Left forelimb (tissue), 1 donor: ENCODE measurements around the gene MLLT10.

ENCODE experiments used
- DNase-seq: peaks from one replicate; pipeline ENCODE4 v3.0.0-alpha.2; 2018; ENCODE audit warnings: low spot score

MLLT10 gene

GRCh38 chr10:21740989-21741388, 207.0 kb downstream of the MLLT10 start:
- DNase-seq = no peak

DNA sequence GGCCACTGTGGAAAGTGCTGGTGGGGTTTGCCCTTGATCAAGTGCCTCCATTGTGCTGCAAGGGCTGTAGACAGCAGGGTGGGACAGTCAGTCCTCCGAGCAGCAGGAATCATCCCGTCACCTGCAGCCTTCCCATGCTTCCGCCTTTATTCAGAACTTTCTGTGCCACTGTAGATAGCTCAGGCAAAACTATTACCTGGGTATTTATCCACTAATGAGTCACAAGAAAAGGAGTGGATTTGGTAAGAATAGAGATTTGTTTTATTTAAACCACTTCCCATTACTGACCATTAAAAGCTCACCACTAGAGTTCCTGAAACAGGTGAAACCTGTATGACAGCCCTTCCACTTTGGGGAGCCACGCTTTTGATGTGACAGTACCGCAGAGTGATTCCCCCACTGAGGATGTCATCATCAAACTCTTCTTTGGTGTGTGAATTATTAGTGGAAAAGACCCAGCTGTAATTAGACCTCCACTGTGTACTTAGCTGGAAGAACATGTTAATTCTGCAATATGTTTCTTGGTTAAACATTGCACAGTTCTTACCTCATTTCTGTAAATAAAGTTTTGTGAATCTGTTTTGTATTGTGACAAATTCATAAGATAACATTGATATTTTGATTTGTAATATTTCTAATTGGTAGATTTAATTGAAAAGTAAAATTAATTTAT, 208.8 kb downstream of the MLLT10 start:
- no peak for DNase-seq

DNA sequence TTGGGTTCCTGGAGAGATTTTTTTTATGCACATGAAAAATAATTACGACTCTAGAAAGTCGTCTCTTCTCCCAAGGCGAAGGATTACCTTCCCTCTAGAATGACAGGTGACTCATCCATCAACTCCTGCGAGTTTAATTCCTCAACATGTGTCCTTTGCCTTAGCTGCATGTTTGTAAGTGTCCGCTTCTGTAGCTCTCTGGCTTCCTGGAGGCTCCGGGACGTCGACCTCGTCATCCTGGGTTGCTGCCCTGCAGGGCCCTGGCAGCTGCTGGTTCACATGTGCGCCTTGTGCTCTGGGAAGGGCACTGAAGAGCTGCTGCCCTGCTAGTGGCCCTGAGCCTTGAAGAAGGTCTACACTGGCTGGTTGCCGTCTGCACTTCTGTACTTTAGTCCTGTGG, 210.2 kb downstream of the MLLT10 start:
- DNase-seq = no peak

GRCh38 chr10:21746118-21746517, 212.1 kb downstream of the MLLT10 start:
- DNase-seq = no peak

DNA sequence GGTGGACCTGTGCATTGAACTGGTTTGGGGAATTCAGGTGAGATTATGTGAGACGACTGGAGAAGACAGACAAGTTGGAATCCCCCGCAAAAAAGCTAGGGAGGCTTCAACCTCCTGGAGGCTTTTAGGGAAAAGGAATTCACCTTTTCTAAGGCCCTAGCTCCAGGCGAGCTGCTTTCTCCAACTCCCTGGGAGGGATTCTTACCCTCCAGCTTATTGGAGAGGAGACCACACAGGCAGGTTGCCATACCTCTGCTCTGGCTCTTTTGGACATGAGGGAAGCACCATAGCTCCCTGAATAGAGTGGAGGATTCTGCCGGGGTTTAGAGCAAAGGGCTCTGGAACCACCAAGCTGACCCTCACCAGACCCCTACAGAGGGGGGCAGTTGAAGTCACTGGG, 213.8 kb downstream of the MLLT10 start:
- no peak for DNase-seq

DNA sequence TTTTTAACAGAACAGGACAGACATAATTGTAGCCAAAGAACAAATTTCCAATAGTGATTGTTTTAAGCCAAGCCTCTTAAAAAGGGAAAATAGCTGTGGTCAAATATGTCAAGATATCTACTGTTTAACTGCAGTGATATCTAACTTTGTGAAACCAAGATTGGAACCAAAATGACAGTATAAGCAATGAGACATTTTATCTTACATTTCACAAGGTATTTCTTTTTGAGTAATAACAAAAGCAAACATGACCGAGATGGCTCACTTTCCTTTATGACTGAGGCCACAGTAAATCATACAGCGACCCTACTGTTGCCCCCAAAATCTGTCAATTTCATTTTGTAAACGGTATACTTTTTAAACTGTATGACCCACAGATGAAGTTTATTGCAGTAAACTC, 215.8 kb downstream of the MLLT10 start:
- no peak for DNase-seq

DNA sequence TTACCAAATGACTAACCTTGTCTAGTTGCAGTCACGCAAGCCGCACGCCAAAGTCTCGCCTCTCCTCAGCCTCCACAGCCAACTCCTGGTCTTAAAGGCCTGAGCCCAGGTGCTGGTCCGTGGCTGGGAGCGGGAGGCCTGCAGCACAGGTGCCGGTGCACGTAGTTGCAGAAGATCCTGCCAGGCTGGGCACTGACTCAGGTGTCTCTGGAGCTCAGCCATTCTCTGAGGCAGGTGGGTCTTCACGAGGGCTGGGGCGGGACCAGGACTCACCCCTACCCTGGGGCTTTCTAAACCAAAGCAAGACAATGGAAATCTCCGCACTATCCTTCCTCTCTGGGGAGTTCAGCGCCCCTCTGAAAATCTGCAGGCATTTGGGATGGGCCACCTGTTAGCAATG, 216.4 kb downstream of the MLLT10 start:
- no peak for DNase-seq

DNA sequence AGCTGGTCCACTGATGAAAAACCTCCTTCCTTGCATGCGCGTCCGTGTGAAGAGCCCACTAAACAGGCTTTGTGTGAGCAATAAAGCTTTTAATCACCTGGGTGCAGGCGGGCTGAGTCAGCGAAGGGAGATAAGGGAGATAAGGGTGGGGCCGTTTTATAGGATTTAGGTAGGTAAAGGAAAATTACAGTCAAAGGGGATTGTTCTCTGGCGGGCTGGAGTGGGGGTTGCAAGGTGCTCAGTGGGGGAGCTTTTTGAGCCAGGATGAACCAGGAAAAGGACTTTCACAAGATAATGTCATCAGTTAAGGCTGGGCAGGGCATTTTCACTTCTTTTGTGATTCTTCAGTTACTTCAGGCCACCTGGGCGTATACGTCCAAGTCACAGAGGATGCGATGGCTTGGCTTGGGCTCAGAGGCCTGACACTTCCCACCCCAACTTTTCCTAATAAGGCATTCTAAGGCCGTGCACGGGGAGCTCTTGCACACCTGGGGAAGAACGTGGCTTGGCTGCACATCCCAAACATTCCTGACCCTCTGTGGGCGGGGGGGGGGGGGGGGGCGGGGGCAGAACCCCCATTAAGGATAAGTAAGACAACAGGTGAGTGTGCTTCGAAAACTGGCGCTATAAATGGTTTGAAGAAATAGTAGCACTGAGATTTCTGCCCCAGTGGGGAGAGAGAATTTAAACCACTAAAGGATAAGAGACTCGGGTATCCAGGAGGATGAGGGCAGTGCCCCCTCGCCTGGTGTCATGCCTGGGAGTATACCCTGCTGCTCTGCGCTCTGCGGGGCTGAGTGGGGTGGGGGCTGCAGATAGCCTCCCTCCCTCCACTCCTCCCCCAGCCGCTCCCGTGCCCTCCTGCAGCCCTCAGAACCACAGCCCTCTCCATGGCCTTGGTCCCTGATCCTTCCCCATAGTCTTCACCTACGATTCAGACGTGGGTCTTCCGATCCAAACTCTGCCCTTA, 217.6 kb downstream of the MLLT10 start:
- DNase-seq = no peak

- no peak for DNase-seq
Measured at GRCh38 chr10:21753497-21754270, 219.7 kb downstream of the MLLT10 start.

DNA sequence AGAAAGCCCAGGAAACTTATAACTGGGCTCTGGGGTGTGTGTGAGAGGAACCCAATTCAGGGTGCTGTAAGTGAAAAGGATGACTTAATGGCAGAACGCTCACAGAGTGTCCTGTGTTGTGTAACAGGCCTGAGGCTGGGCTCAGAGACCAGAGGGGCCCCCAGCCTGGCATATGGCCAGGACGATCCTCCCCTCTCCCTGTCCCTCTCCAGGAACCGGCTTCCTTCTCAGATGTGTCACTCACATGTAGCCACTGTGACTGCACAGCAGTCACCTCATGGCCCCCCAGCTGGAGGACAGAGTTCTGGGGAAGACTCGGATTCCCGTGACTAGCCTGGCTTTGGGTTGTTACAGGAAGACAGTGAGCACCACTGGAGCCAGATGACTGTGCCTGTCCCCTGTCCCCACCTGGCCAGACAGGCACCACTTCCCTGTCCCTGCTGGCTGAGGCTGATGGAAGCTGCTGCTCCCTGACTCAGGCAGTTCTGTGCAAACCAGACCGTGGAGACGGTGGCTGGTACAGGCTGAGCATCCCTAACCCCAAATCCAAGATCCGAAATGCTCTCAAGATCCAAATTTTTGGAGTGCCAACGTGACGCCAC, 220.5 kb downstream of the MLLT10 start:
- no peak for DNase-seq

GRCh38 chr10:21756707-21757106, 222.7 kb downstream of the MLLT10 start:
- no peak for DNase-seq

DNA sequence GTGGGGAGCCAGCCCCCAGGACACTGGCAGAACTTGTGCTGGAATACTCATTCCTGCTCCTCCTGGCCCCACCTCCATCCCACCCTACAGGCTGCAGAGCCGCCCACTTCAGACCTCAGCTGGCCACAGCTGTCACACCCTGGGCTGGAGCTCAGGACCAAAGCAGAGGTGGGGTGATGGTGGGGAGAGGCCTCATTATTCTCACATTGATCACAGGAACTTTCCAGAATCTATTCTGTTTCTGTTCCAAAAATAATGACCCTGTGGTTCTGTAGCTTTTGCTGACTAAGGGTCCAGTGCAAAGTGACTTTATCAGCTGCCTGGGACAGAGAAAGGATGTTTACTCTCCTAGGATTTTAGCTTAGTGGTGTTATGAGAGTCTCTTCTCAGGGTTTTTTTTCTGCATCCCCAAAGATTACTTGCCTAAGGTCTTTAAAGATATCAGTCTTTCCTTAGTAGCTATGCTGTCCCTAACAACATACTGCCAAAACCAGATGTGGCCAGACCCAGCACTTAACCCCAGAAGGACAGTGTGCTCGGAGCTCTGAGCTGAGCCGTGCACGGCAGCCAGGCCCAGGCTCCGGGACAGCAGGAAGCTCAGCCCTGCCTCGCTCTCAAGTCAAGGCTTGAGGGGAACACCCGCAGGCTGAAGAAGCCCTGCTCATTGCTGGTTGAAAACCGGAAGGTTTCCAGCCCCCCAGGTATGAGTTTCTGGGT, 223.3 kb downstream of the MLLT10 start:
- DNase-seq = no peak

DNA sequence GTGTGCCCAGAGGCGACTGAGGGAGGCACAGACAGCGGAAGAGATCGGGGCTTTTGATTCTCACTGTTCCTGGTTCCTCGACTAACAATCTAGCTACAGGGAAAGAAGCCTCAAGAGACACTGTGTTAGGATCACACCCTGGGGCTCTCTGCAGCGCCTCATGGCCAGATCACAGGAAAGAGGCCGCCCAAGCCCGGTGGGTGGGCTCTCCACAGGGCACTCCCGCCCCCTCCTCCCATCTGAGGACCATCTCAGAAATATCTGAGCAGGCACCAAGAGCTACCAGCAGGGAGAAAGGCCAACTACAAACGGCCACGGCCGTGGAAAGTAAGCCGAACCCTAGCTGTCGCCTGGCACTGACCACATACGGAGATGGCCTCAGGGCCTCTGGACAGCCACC, 224.2 kb downstream of the MLLT10 start:
- DNase-seq = no peak

DNA sequence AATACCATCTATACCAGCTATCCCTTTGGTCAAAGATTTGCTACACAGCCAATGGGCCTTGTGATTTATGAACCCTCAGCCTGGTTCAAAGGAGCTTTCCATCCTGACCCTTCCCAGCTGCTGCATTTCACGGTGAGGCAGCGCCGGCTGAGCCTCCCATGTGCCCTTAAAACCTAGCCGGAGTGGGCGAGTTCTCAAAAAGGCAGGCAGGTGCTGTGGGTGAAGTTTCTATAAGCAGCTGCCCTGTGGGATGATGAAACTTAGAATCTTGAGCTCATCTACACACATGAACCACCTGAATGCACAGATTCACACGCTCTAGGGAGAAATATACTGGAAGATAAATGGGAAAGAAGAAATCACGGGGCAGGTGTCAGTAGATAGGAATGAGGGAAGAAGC, 224.7 kb downstream of the MLLT10 start:
- no peak for DNase-seq

DNA sequence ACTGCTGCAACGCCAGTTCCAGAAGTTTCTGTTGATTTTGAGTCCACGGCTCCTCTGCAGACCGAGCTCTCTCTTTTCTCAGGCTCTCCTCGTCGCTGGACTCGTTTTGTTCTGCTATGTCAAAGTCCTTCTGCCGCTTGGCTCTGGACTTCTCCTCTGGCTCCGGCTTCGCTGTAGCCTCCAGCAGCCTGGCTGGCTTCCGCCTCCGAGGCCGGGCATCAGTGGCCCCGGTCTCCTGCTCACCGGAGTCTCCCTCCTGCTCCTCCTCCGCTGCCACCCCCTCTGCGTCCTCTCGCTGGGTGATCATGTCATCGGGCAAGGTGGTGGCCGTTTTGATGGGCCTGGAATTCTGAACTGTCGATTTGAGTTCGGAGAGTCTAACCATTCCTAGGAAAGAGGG, 225.2 kb downstream of the MLLT10 start:
- no peak for DNase-seq

DNA sequence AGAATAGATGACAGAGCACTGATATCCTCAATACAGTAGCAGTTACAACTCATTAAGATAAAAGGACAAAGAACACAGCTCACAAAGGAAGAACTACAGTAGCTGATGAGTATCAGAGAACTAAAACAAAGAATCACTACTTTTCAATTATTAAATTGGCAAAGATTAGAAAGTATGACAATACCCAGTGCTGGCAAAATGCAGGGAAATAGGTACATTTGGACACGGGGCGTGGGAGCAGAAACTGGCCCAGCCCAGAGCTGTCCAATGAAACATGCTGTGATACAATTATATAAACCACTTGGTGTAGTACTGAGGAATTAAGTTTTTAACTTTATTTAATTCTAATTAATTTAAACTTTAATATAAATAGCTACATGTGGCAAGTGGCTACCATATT, 226.3 kb downstream of the MLLT10 start:
- DNase-seq = no peak

- no peak for DNase-seq
Measured at GRCh38 chr10:21764466-21765189, 230.6 kb downstream of the MLLT10 start.

DNA sequence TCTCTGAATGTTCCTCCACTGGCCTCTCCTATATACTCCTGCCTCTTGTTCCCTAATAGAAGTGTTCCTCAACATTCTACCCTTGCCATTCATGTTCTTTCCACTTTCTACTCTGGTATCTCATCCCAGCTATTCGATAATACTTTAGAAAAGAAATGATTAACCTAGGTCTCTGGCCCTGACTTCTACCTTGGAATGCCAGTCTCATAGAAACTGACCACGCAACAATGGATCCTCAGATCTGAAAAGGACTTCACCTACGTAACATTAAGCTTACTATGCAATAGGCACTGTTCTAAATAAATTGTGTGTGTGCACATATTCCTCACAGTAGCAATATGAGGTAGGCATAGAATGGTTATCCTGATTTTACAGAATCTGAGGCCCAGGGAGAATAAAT, 235.0 kb downstream of the MLLT10 start:
- no peak for DNase-seq

DNA sequence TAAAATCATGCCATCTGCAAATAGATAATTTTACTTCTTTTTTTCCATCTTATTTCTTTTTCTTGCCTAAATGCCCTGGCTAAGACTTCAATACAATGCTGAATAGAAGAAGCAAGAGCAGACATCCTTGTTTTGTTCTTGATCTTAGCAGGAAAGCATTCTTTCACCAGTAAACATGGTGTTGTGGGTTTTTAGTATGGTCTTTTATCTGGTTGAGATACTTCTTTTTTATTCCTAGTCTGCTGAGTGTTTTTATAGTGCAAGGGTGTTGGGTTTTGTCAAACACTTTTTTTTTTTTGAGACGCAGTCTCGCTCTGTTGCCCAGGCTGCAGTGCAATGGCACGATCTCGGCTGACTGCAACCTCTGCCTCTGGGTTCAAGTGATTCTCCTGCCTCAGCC, 237.2 kb downstream of the MLLT10 start:
- no peak for DNase-seq

DNA sequence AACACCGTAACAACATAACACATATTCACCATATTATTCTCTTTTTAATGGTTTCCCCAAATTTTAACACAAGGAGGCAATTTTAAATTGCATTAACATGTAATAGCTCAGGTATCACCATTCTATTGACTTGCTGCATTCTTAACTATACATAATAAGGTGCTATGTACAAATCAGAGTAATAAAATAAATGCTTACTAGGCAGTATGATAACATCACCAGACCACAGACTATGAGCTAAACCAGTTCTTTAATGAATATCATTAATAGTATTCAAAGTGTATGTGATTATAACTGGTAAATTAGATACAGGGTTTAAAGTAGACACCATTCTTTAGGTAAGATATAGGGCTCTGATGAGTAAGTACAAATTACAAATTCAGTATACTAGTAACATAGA, 242.9 kb downstream of the MLLT10 start:
- no peak for DNase-seq

DNA sequence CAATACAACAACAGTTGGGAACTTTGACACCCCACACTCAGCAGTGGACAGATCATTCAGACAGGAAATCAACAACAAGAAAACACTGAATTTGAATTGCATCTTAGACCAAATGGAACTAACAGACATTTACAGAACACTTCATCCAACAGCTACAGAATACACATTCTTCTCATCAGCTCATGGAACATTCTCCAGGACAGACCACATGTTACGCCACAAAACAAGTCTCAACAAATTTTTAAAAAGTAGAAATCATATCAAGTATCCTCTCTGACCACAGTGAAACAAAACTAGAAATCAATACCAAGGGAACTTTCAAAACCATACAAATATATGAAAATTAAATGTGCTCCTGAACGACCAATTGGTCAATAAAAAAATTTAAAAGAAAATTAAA, 257.2 kb downstream of the MLLT10 start:
- no peak for DNase-seq
